ENCODE results near the gene CSRP1. TPM values are rescaled to one million over a fixed set of nuclear protein-coding genes. Genes with fewer than 3 reads are reported as not detected.
A peak's percentile ranks its signal among the peaks of the same experiment; 100 is the strongest.
"Not testable (repeated sequence)": the region's sequence is repeated elsewhere in the genome, so short reads cannot be mapped to it uniquely, and the experiment has no call there.

The CSRP1 gene
- total RNA-seq, 2 donors from 2014 or later, result 1,426 to 2,194 TPM

GRCh38 chr1:201538612-201539551, 32.0 kb upstream of the CSRP1 start, which contains the start of gene NAV1:
Gene NAV1, plus strand, starts transcription at chr1:201539127. Its CDS starts 83,758 bp downstream, at chr1:201622885.
- peak; percentile 93 for DNase-seq (ENCODE audit: low spot score)
- intact Hi-C loops (cut with DNase I), result loop anchor here in 1 of 2 donors (5.0 kb wide), 1 partner anchor 173 kb away; no protein-coding TSS in a partner anchor

GRCh38 chr1:201537891-201538611, 31.1 kb upstream of the CSRP1 start:
- intact Hi-C loops (cut with DNase I), result loop anchor here in 1 of 2 donors (5.0 kb wide), 1 partner anchor 174 kb away; no protein-coding TSS in a partner anchor
- no peak for DNase-seq (ENCODE audit: low spot score)

DNA sequence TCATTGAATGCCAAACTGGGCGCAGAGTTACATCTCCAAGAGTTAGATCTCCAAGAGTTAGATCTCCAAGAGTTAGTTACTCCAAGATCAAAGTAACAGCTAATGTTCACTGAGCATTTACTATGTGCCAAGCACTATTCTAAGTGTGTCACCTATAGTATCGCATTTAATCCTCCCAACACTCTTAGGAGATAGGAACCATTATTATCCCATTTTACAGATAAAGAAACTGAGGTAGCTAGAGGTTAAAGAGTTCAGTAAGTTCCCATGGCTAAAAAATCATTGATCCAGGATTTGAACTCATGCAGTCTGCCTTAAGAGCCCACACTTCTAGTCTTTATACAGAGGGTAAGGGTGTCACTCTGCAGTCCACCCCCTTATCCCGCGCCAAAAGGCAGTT, 30.5 kb upstream of the CSRP1 start:
- intact Hi-C loops (cut with DNase I), result loop anchor here in 1 of 2 donors (5.0 kb wide), 1 partner anchor 175 kb away; no protein-coding TSS in a partner anchor
- DNase-seq (ENCODE audit: low spot score), result no peak

DNA sequence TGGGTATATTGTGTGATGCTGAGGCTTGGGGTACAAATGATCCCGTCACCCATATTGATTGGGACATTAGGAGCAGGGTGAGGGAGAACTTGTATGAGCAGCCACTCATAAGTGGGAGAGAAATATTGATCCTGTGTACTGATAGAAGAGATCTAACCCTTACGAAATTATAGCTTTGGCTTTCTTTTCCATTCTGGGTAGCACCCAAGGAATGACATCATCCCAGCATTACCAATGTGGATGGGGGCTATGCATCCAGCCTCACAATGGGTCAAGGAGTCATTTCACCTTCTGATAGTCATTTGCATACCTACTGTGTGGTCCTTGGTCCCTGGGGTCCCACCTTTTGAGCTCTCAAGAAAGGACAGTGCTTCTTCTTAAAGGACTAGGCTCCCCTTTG, 30.1 kb upstream of the CSRP1 start:
- DNase-seq (ENCODE audit: low spot score), result no peak
- intact Hi-C loops (cut with DNase I), result loop anchor here in 1 of 2 donors (5.0 kb wide), 1 partner anchor 175 kb away; no protein-coding TSS in a partner anchor

- DNase-seq (ENCODE audit: low spot score), result peak; percentile 89
Measured at GRCh38 chr1:201536558-201536957, 29.6 kb upstream of the CSRP1 start.

GRCh38 chr1:201535919-201536245, 29.0 kb upstream of the CSRP1 start:
- no peak for DNase-seq (ENCODE audit: low spot score)
- intact Hi-C loops (cut with DNase I), result loop anchor here in 1 of 2 donors (5.0 kb wide), 1 partner anchor 176 kb away; no protein-coding TSS in a partner anchor

More at GRCh38 chr1:201536558-201536957, 29.6 kb upstream of the CSRP1 start:
- intact Hi-C loops (cut with DNase I), result loop anchor here in 1 of 2 donors (5.0 kb wide), 1 partner anchor 176 kb away; no protein-coding TSS in a partner anchor

DNA sequence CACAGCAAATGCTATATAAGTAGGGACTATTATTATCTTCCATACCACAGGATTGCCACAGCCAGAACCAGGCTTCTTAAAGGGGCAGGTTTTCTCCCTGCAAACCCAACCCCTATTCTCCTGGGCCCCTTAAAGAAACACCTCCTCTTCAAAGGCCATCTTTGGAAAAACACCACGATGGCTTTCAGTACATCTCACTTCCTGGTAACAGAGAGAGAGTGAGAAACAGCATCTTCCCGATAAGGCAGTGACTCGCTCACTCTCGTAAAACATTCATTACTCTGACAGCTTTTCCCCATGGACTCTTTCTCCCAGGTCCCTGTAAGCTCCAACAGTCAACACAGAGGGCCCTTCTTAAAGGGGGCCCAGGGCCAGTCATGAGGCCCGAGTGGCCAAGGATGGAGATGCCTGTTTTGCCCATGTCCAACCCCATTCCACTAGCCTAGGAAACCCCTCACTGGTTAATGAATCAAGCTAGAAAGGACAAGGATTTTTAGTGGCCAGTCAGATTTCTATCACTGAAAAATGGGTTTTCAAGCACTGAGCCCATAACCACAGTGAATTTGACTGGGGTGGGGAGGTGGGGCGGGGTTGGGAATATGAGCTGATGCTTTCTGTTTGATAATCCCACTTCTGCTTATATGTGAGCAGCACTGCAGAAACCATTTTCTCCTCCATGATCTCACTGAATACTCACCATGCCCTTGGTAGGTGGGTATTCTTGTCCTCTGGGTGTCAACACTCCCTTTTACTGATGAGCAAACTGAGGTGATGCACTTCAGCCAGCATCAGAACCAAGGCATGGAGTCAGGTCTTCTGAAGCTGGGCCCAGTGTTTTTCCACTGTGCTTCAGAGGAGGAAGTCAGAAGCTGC, 28.4 kb upstream of the CSRP1 start:
- intact Hi-C loops (cut with DNase I), result loop anchor here in 1 of 2 donors (5.0 kb wide), 1 partner anchor 177 kb away; no protein-coding TSS in a partner anchor
- DNase-seq (ENCODE audit: low spot score), result no peak

GRCh38 chr1:201533836-201534235, 26.9 kb upstream of the CSRP1 start:
- DNase-seq (ENCODE audit: low spot score), result no peak

GRCh38 chr1:201531551-201532425, 24.9 kb upstream of the CSRP1 start:
- no peak for DNase-seq (ENCODE audit: low spot score)
- intact Hi-C loops (cut with DNase I), result no loop called here

More at GRCh38 chr1:201533836-201534235, 26.9 kb upstream of the CSRP1 start:
- intact Hi-C loops (cut with DNase I), result no loop called here

DNA sequence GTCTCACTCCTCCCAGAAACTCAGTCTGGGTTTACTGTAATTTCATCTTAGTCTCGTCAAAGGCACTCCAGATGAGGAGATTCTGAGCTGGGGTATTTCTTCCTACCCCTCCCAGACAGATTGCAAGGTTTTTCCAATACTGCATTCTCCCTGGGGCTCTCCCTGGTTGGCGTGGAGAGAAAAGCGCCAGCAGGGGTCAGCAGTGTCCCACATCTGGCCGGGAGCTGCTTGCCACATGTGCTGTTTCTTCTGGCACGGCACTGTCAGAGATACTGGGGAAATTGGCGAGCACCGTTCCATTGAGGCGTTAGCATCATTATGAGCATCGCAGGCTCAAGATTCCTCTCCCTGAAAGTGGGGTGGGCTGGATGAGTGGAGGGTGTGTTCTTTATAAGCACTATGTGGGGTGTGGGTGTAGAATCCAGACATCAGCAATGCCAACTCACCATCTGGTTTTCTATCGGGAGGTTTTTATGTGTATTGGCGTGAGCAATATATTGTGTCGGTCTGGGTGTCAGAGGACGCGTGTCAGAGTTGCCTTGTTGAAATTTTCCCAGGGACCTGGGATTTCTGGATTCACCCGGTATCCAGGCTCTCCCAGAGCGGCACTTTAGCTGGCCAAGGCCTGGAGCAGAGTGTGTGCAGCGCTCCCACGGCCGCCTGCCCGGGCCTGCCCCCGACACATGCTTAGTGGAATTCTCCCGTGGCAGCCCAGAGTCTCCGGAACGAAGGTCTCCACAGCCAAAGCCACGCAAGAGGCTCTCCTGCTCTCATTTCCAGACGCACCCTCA, 24.0 kb upstream of the CSRP1 start:
- DNase-seq (ENCODE audit: low spot score), result peak; percentile 97
- intact Hi-C loops (cut with DNase I), result no loop called here

DNA sequence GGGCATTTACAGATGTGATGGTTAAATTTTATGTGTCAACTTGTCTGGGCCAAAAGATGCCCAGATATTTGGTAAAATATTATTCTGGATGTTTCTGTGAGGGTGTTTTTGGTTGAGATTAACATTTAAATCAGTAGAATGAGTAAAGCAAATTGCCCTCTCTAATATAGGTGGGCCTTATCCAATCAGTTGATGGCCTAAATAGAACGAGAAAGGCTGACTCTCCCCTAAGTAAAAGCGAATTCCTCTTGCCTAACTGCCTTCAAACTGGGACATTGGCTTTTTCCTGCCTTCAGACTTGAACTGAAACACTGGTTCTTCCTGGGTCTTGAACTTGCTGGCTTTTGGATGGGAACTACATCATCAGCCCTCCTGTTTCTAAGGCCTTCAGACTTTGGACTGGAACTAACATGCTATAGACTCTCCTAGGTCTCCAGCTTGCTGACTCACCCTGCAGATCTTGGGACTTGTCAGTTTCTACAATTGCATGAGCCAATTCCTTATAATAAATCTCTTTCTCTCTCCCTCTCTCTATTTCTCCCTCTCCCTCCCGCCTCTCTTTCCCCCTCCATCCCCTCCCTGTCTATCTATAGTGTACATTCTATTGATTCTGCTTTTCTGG, 21.8 kb upstream of the CSRP1 start:
- DNase-seq (ENCODE audit: low spot score), result no peak
- intact Hi-C loops (cut with DNase I), result no loop called here

GRCh38 chr1:201527879-201528278, 21.0 kb upstream of the CSRP1 start:
- DNase-seq (ENCODE audit: low spot score), result no peak
- intact Hi-C loops (cut with DNase I), result no loop called here

DNA sequence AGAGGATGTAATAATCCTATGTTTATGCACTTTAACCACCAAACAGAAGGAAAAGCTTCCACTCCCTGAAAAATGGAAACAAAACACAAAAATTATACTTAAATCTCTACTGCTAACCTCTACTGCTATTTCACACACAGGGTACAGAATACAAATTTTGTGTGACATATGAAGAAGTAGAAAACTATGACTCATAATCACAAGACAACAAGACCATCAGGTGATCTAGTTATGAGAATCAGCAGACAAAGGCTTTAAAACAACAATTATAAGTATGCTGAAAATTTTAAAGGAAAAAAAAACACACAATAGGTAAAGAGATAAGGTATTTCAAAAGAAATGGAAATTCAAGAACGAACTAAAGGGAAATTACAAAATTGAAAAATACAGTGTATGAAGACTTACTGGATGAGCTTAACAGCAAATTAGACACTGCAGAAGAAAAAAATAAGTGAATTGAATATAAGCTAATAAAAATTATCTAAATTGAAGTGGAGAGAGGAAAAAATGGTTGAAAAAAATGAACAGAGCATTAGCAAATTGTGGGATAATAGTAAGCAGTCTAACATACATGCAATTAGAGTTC, 18.4 kb upstream of the CSRP1 start:
- intact Hi-C loops (cut with DNase I), result no loop called here
- DNase-seq (ENCODE audit: low spot score), result no peak

- intact Hi-C loops (cut with DNase I); DNase-seq (ENCODE audit: low spot score): not testable (repeated sequence)
Measured at GRCh38 chr1:201520046-201520575, 13.2 kb upstream of the CSRP1 start.

DNA sequence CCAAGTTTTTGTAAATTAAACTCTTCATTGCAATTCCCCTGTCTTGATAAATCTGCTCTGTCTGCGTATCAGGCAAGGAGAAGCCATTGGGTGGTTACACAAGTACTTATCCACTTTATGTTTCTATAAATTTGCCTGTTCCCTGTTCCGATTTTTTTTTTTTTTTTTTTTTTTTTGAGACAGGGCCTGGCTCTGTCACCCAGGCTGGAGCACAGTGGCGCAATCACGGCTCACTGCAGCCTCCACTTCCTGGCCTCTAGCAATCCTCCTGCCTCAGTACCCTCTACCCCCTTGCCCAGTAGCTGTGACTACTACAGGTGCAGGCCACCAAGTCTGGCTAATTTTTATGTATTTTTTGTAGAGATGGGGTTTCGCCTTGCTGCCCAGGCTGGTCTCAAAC, 11.1 kb upstream of the CSRP1 start:
- DNase-seq (ENCODE audit: low spot score), result no peak
- intact Hi-C loops (cut with DNase I), result loop anchor here in 1 of 2 donors (10.0 kb wide), 1 partner anchor 53 kb away; the partner anchor contains the start of gene PHLDA3

GRCh38 chr1:201517631-201518030, 10.7 kb upstream of the CSRP1 start:
- intact Hi-C loops (cut with DNase I), result loop anchor here in 1 of 2 donors (10.0 kb wide), 1 partner anchor 53 kb away; the partner anchor contains the start of gene PHLDA3
- DNase-seq (ENCODE audit: low spot score), result no peak
